ENCODE data around the gene MPST.

The MPST gene

DNA sequence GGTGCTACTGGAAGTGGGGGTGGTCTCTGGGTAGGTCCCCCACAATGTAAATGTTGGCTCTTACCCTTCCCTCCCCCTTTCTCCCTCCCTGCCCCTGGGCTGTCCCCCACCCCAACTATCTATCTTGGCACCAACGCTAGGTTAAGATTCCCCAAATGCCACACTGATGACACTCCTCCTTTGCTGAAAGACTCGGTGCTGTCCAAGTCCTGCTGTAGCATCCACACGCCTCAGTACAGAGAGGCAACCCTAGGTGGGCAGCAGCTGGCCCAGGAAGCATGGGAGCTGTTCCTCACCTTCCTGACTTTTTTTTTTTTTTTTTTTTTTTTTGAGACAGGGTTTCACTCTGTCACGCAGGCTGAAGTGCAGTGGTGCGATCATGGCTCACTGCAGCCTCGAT, 28.6 kb downstream of the MPST start:
- DNase-seq: no peak

DNA sequence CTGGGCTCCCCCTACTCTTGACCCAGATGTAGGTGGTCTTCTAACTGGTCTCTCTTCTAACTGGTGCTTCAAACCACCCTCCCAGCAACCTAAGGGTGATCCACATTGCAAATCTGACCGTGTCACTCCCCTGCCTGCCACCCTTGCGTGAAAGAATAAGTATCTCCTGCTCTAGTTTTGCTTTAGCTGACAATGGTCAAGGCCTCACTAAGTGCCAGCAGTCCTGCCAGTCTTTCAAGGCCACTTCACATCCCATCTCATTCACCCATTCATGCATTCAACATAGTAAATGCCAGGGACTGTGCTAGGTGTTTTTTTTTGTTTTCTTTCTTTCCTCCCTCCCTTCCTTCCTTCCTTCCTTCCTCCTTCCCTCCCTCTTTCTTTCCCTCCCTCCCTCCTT, 29.7 kb downstream of the MPST start:
- DNase-seq: no peak

DNA sequence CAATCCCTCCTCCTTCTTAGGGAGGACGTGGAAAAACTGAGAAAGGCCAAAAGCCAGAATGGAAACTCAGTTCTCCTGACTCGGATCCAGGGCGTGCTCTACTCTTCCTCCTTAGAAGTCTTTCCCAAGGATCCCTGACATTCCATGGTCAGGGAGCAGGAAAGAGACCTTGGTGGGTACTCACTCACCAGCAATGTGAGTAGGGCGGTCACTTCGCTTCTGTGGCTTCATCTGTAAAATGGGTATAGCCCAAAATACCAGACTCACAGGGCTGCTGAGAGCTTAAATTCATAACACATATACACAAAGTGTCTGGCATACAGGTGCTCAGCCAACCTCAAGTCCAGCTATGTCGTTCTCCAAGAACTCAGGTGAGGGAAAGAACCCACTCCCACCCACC, 31.4 kb downstream of the MPST start:
- DNase-seq: no peak

- DNase-seq: no peak
Observed at GRCh38 chr22:37051391-37052385, 32.1 kb downstream of the MPST start, which contains the start of gene KCTD17. Gene KCTD17 (plus strand): TSS chr22:37051742. CDS start chr22:37051761, 19 bp downstream.

GRCh38 chr22:37052386-37053309, 33.1 kb downstream of the MPST start:
- no peak for DNase-seq

DNA sequence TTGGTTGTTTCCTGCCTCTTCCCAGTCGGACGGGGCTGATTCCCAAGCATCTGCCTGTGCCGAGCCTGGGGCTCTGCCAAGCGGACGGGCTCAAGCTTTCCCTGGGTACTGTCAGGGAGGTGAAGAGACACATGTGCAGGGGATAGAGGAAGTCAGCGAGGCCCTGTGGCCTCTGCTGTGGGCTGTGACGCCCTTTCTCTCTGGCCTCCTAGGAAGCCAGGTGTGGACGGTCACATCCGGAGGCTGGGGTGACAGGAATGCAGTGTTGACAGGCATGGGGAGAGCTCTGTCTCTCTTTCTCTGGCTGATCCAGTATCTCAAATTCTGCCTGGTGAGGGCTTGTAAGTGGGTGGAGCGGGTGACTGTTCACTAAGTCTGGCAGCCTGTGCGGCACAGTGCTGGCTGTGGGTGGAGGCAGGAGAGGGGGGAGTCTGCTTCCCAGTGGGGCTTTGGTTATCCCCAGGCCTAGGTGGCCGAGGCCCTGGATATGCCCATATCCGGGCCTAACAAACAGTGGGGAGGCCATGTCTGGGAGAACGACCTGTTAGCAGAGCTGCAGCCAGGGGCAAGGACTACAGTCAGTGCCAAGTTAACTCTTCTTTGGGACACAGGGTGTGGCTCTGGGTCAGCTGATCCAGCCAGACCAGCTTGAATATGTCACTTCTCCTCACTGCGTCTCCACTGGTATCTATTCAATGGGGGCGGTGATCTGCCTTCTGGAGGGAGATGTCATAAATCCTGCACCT, 33.9 kb downstream of the MPST start:
- no peak for DNase-seq

- no peak for DNase-seq
Observed at GRCh38 chr22:37054056-37054395, 34.5 kb downstream of the MPST start.

DNA sequence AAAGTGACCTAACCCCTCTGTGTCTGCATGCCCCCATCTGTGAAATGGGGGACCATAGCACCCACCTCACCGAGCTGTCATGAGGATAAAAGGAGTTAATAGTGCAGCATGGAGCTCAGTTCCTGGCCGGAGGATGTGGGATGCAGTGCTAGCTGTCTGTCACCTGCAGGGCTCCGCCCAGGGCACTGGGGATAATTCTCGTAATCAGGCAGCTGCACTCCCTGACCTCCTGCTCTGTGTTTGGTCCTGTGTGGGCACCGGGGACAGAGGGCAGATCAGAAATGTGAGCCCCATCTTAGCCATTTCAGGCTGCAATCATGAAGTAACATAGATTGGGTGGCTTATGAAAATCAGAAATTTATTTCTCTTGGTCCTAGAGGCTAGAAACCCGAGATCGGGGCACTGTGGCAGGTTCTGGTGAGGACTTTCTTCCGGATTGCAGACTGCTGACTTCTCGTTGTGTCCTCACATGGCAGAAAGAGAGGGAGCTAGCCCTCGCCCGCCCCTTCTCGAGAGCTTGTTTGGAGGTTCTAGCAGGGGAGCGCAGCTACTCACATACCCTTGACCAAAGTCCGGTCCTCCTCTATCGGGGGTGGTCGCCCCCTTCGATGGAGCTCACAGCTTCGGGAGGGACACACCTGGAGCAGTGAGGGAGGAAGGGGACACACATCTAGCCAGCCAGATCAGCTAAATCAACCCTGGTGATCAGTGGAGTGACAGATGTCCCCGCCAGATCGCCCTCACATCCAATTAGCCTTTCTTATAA, 35.2 kb downstream of the MPST start:
- no peak for DNase-seq

GRCh38 chr22:37056246-37056645, 36.7 kb downstream of the MPST start:
- no peak for DNase-seq

DNA sequence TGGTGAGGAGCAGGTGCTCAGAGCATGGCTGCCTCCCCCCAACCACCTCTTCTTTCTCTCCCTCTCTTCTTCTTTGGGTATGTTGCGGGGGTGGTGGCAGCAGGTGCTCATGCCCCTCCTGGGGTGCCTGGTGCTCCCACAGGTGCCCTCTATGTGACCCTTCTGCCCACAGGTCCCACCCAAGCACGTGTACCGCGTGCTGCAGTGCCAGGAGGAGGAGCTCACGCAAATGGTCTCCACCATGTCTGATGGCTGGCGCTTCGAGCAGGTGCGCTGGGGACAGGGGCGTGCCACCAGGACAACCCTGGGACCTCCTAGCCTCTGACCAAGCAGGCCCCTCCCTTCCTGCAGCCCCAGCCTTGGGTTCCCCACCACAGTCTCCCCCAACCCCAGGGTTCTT, 37.7 kb downstream of the MPST start:
- no peak for DNase-seq

DNA sequence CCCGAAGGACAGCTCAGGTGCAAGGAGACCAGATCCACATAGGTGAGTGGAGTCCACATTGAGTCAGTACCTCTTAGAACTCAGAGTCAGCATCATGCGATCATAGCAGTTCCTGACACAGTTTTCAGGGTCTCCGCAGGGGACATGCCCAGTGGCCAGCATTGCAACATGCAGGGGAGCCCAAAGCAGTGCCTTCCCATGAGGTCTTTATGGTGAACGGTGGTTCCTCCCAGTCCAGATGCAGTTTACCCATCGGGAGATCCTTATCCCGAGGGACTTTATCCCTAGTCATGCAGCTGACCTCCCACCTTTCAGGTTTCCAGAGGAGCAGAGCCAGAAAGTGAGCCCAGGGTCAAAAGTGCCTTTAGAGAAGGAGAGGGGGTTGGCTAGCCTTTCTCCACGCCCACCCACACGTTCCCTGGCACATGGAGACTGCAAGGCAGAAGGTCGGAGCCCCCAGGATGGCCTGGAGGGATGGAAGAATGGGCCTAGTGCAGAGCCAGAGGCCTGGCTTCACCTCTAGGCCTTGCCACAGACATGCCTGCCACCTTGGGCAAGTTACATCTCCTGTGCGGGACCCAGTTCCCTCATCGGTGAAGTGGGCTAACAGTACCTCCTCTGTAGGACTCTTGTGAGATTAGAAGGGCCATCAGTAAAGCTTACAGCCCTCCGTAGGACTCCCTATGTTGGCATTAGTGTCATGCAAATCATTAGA, 38.4 kb downstream of the MPST start:
- no peak for DNase-seq

- no peak for DNase-seq
Observed at GRCh38 chr22:37058917-37059701, 39.6 kb downstream of the MPST start.

GRCh38 chr22:37059876-37060449, 40.4 kb downstream of the MPST start:
- no peak for DNase-seq

DNA sequence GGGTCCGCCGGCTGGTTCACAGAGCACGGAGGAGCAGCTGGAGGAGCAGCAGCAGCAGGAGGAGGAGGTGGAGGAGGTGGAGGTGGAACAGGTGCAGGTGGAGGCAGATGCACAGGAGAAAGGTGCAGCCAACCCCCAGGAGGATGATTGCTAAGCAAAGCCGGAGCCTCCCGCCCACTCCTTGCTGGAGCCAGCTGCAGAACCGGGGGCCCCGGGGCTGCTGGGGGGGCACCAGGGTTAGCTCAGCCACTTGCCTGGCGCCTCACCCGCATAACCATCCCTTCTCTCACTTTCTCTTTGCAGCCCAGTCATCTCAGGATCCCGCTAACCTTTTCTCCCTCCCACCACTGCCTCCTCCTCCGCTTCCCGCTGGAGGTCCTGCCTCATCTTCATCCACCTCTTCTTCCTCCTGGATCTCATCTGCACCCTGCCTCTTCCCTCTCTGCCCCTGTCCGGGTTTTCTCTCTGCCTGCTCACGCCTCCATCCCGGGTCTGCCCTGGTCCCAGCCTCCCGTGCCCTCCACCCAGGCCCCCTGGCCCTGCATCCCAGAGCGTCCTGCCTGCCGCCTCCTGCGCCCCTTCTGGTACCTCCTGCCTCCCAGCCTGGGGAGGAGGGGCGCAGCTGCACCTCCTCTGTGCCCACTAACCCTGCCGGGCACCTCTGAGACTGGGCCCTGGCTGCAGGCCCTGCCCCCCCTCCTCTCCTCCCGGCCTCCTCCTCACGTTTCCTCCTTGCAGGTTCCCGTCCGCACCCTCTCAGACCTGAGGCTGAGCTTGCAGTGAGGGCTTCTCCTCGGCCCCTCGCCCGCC, 41.5 kb downstream of the MPST start:
- DNase-seq: no peak

GRCh38 chr22:37061611-37062375, 42.3 kb downstream of the MPST start:
- no peak for DNase-seq

- no peak for DNase-seq
Observed at GRCh38 chr22:37062376-37062675, 42.8 kb downstream of the MPST start.

- no peak for DNase-seq
Observed at GRCh38 chr22:37062702-37063381, 43.3 kb downstream of the MPST start.
